Measurements from ENCODE around the gene PRR16.

The PRR16 gene

GRCh38 chr5:120703918-120704587 is 240.0 kb downstream of the PRR16 start:
- Histone ChIP-seq H3K9me3 (ENCODE audit: insufficient read depth, low read depth, low read length) (no peaks in the 10 kb centered on the region), H3K4me3 (ENCODE audit: low read length, poor library complexity, severe bottlenecking) (no peak overlapping the region), H3K4me1 (ENCODE audit: insufficient read depth, low read length, poor library complexity, severe bottlenecking) (no peaks in the 10 kb centered on the region), H4K20me1 (ENCODE audit: insufficient read depth, low read length, poor library complexity, severe bottlenecking) (no peaks in the 10 kb centered on the region), H3K9ac (ENCODE audit: low read depth, low read length, poor library complexity, severe bottlenecking) (no peak overlapping the region), H3K9me2 (replicated peaks; ENCODE audit: low read depth, low read length) (no peaks in the 10 kb centered on the region), H3K4me2 (ENCODE audit: low read depth, low read length, poor library complexity, severe bottlenecking) (no peak overlapping the region), H2AFZ (ENCODE audit: low read length) (no peak overlapping the region), H3K79me2 (ENCODE audit: insufficient read depth, low read length) (no peaks in the 10 kb centered on the region), H3K27me3 (ENCODE audit: insufficient read depth, low read length, poor library complexity, severe bottlenecking) (no peaks in the 10 kb centered on the region), H3F3A (ENCODE audit: low read depth) (no peaks in the 10 kb centered on the region), H3K36me3 (ENCODE audit: insufficient read depth, low read length) (no peaks in the 10 kb centered on the region)
- TF ChIP-seq EZH2phosphoT487 (IDR thresholded peaks at IDR 0.05; ENCODE audit: borderline replicate concordance) (no peak), CTCF (conservative IDR thresholded peaks at IDR 0.05; ENCODE audit: low read length) (no peak)

- Histone ChIP-seq H3K9me2 (replicated peaks; ENCODE audit: low read depth, low read length) (no peaks in the 10 kb centered on the region), H2AFZ (ENCODE audit: low read length) (no peak overlapping the region), H3K79me2 (ENCODE audit: insufficient read depth, low read length) (no peaks in the 10 kb centered on the region), H3F3A (ENCODE audit: low read depth) (no peaks in the 10 kb centered on the region), H3K4me2 (ENCODE audit: low read depth, low read length, poor library complexity, severe bottlenecking) (no peak overlapping the region), H3K9me3 (ENCODE audit: insufficient read depth, low read depth, low read length) (no peaks in the 10 kb centered on the region), H3K27me3 (ENCODE audit: insufficient read depth, low read length, poor library complexity, severe bottlenecking) (no peaks in the 10 kb centered on the region), H3K4me3 (ENCODE audit: low read length, poor library complexity, severe bottlenecking) (no peak overlapping the region), H3K9ac (ENCODE audit: low read depth, low read length, poor library complexity, severe bottlenecking) (no peak overlapping the region), H3K4me1 (ENCODE audit: insufficient read depth, low read length, poor library complexity, severe bottlenecking) (no peaks in the 10 kb centered on the region), H4K20me1 (ENCODE audit: insufficient read depth, low read length, poor library complexity, severe bottlenecking) (no peaks in the 10 kb centered on the region), H3K36me3 (ENCODE audit: insufficient read depth, low read length) (no peaks in the 10 kb centered on the region)
- TF ChIP-seq EZH2phosphoT487 (IDR thresholded peaks at IDR 0.05; ENCODE audit: borderline replicate concordance) (no peak), CTCF (conservative IDR thresholded peaks at IDR 0.05; ENCODE audit: low read length) (no peak)
Measured at GRCh38 chr5:120706877-120707276, 242.8 kb downstream of the PRR16 start.

- Histone ChIP-seq H4K20me1 (ENCODE audit: insufficient read depth, low read length, poor library complexity, severe bottlenecking) (no peaks in the 10 kb centered on the region), H3K4me2 (ENCODE audit: low read depth, low read length, poor library complexity, severe bottlenecking) (no peak overlapping the region), H3K4me3 (ENCODE audit: low read length, poor library complexity, severe bottlenecking) (no peak overlapping the region)
Measured at GRCh38 chr5:120717381-120717780, 253.3 kb downstream of the PRR16 start.

More at GRCh38 chr5:120717381-120717780, 253.3 kb downstream of the PRR16 start:
- H3K9ac ChIP-seq (ENCODE audit: low read depth, low read length, poor library complexity, severe bottlenecking), result no peak overlapping the region
- no peaks in the 10 kb centered on the region for H3K36me3 ChIP-seq (ENCODE audit: insufficient read depth, low read length)
- no peaks in the 10 kb centered on the region for H3K4me1 ChIP-seq (ENCODE audit: insufficient read depth, low read length, poor library complexity, severe bottlenecking)
- H3K79me2 ChIP-seq (ENCODE audit: insufficient read depth, low read length), result no peaks in the 10 kb centered on the region
- H3K9me2 ChIP-seq (replicated peaks; ENCODE audit: low read depth, low read length), result no peaks in the 10 kb centered on the region
- H3F3A ChIP-seq (ENCODE audit: low read depth), result no peaks in the 10 kb centered on the region
- H3K27me3 ChIP-seq (ENCODE audit: insufficient read depth, low read length, poor library complexity, severe bottlenecking), result no peaks in the 10 kb centered on the region
- H3K9me3 ChIP-seq (ENCODE audit: insufficient read depth, low read depth, low read length), result no peaks in the 10 kb centered on the region
- TF ChIP-seq CTCF (conservative IDR thresholded peaks at IDR 0.05; ENCODE audit: low read length) (no peak), EZH2phosphoT487 (IDR thresholded peaks at IDR 0.05; ENCODE audit: borderline replicate concordance) (no peak)
- no peak overlapping the region for H2AFZ ChIP-seq (ENCODE audit: low read length)

Data from Loucy (cell line).